Liver (tissue), 3 donors: ENCODE measurements around the gene RIT2.

Experiments used
- CTCF ChIP-seq: fragments of 150-350 bp; IDR thresholded peaks from 2 replicates; pipeline ENCODE4 v1.5.1; 2017; ENCODE audit warnings: improper control_type of control experiment, low read depth, low read length; ENCODE audit not compliant: missing input control
- EGR1 ChIP-seq, 2 donors: IDR thresholded peaks; 2 replicates each; pipeline ENCODE4 v1.6.1; 2016 to 2018; ENCODE audit warnings: antibody characterized with exemption in 2 of 2, low read depth in 2 of 2
- FOXA1 ChIP-seq: IDR thresholded peaks from 2 replicates; pipeline ENCODE4 v1.6.1; 2016; ENCODE audit warnings: antibody characterized with exemption
- GABPA ChIP-seq, 2 donors: IDR thresholded peaks in 1 of 2; conservative IDR thresholded peaks in 1 of 2; 2 replicates each; pipeline ENCODE4 v1.6.1; 2016; ENCODE audit warnings: antibody characterized with exemption in 2 of 2, mild to moderate bottlenecking in 1 of 2, moderate library complexity in 1 of 2
- HNF4A ChIP-seq, 2 donors: conservative IDR thresholded peaks; 2 replicates each; pipeline ENCODE4 v1.6.1; 2016; ENCODE audit warnings: antibody characterized with exemption in 2 of 2, mild to moderate bottlenecking in 2 of 2
- JUND ChIP-seq, 2 donors: IDR thresholded peaks; 2 replicates each; pipeline ENCODE4 v1.6.1; 2016; ENCODE audit warnings: antibody characterized with exemption in 2 of 2
- MAX ChIP-seq: IDR thresholded peaks from 2 replicates; pipeline ENCODE4 v1.6.1; 2016; ENCODE audit warnings: antibody characterized with exemption
- NR2F2 ChIP-seq: IDR thresholded peaks from 2 replicates; pipeline ENCODE4 v1.6.1; 2016; ENCODE audit warnings: antibody characterized with exemption
- RAD21 ChIP-seq, 2 donors: IDR thresholded peaks; 2 replicates each; pipeline ENCODE4 v1.6.1; 2016; ENCODE audit warnings: antibody characterized with exemption in 2 of 2, mild to moderate bottlenecking in 2 of 2
- REST ChIP-seq: IDR thresholded peaks from 2 replicates; pipeline ENCODE4 v1.6.1; 2016; ENCODE audit warnings: antibody characterized with exemption, mild to moderate bottlenecking
- RXRA ChIP-seq, 2 donors: IDR thresholded peaks; 2 replicates each; pipeline ENCODE4 v1.6.1; 2017 to 2018; ENCODE audit warnings: antibody characterized with exemption in 2 of 2, mild to moderate bottlenecking in 1 of 2
- SP1 ChIP-seq: IDR thresholded peaks from 2 replicates; pipeline ENCODE4 v1.6.1; 2018; ENCODE audit warnings: antibody characterized with exemption, mild to moderate bottlenecking
- TAF1 ChIP-seq: conservative IDR thresholded peaks from 2 replicates; pipeline ENCODE4 v1.6.1; 2016; ENCODE audit warnings: antibody characterized with exemption, mild to moderate bottlenecking
- YY1 ChIP-seq: IDR thresholded peaks from 2 replicates; pipeline ENCODE4 v1.6.1; 2016; ENCODE audit warnings: antibody characterized with exemption, mild to moderate bottlenecking
- donor health status: healthy.
- donor health status: healthy.

GRCh38 chr18:42929857-42930256 lies 185.6 kb downstream of the RIT2 start:
- TF ChIP-seq YY1 = no peak
- no peak for TF ChIP-seq MAX
- TF ChIP-seq RXRA (IDR thresholded peaks at IDR 0.05) = no peak
- no peak for TF ChIP-seq REST
- TF ChIP-seq CTCF = no peak
- no peak for TF ChIP-seq HNF4A (conservative IDR thresholded peaks at IDR 0.05)
- no peak for TF ChIP-seq RAD21 (IDR thresholded peaks at IDR 0.05)
- no peak for TF ChIP-seq JUND (IDR thresholded peaks at IDR 0.05)
- no peak for TF ChIP-seq TAF1
- no peak for TF ChIP-seq NR2F2
- no peak for TF ChIP-seq GABPA (IDR thresholded peaks at IDR 0.05 in 1 of 2, conservative IDR thresholded peaks at IDR 0.05 in 1 of 2)
- no peak for TF ChIP-seq SP1
- no peak for TF ChIP-seq EGR1 (IDR thresholded peaks at IDR 0.05; ENCODE audit: low read depth in 2 of 2)
- no peak for TF ChIP-seq FOXA1
